Upper lobe of left lung (tissue), 4 donors: ENCODE data around the gene ZC3HAV1L.

Source experiments
- CTCF ChIP-seq, 6 experiments: fragments of 450-650 bp in 4 of 6; fragments of 200-600 bp in 2 of 6; sonication (generic) in 2 of 6; IDR thresholded peaks; one replicate each; pipeline ENCODE4 v1.5.1; 2016 to 2019; ENCODE audit warnings: antibody characterized with exemption in 6 of 6
- POLR2A ChIP-seq, 4 donors: fragments of 450-650 bp; IDR thresholded peaks; one replicate each; pipeline ENCODE4 v1.5.1; 2016 to 2017; ENCODE audit warnings: antibody characterized with exemption in 4 of 4, mild to moderate bottlenecking in 2 of 4
- POLR2AphosphoS5 ChIP-seq, 2 donors: sonication (generic); formaldehyde crosslinking; IDR thresholded peaks; one replicate each; pipeline ENCODE4 v1.5.1; 2017; ENCODE audit warnings: antibody characterized with exemption in 2 of 2

GRCh38 chr7:139049111-139049510 lies 13.3 kb upstream of the ZC3HAV1L start:
- TF ChIP-seq CTCF (IDR thresholded peaks at IDR 0.05) (no peak), POLR2A (IDR thresholded peaks at IDR 0.05) (no peak), POLR2AphosphoS5 (IDR thresholded peaks at IDR 0.05) (no peak)
